Measurements from ENCODE around the gene SHD.
A peak's percentile ranks its signal among the peaks of the same experiment; 100 is the strongest.
"Not testable (repeated sequence)": the region's sequence is repeated elsewhere in the genome, so short reads cannot be mapped to it uniquely, and the experiment has no call there.

The SHD gene

GRCh38 chr19:4267101-4267900 lies 11.8 kb upstream of the SHD start:
- peak; percentile 48 for DNase-seq

- DNase-seq, result no peak
These were observed 10.9 kb upstream of the SHD start for GRCh38 chr19:4267901-4268815.

GRCh38 chr19:4268816-4269430 lies 10.1 kb upstream of the SHD start:
- no peak for DNase-seq

GRCh38 chr19:4272894-4273293 lies 6.2 kb upstream of the SHD start:
- DNase-seq, result no peak

- not testable (repeated sequence) for DNase-seq
These were observed 4.8 kb upstream of the SHD start for GRCh38 chr19:4274321-4274686.

GRCh38 chr19:4277191-4277696 lies 1.8 kb upstream of the SHD start:
- no peak for DNase-seq

- no peak for DNase-seq
These were observed 1.1 kb upstream of the SHD start for GRCh38 chr19:4278010-4278409.

- DNase-seq, result no peak
These were observed 132 bp downstream of the SHD start for GRCh38 chr19:4279267-4279529.

- no peak for DNase-seq
These were observed 710 bp downstream of the SHD start for GRCh38 chr19:4279530-4280422.

- no peak for DNase-seq
These were observed 5.3 kb downstream of the SHD start for GRCh38 chr19:4284176-4284958.

GRCh38 chr19:4284974-4285373 lies 5.9 kb downstream of the SHD start:
- no peak for DNase-seq

GRCh38 chr19:4286141-4286540 lies 7.1 kb downstream of the SHD start:
- DNase-seq, result not testable (repeated sequence)

GRCh38 chr19:4288091-4288777 lies 9.2 kb downstream of the SHD start:
- DNase-seq, result no peak

GRCh38 chr19:4291184-4291732 lies 12.2 kb downstream of the SHD start:
- no peak for DNase-seq

- no peak for DNase-seq
These were observed 13.4 kb downstream of the SHD start for GRCh38 chr19:4292515-4292914.

- DNase-seq, result no peak
These were observed 15.3 kb downstream of the SHD start for GRCh38 chr19:4294389-4294788.

- no peak for DNase-seq
These were observed 17.1 kb downstream of the SHD start for GRCh38 chr19:4295972-4296771.

- no peak for DNase-seq
These were observed 19.1 kb downstream of the SHD start for GRCh38 chr19:4297901-4298809.

All from activated CD4-positive, alpha-beta T cell treated with anti-CD3 and anti-CD28 coated beads for 1 hour (primary cell).